GM18502 (cell line): ENCODE data around the gene MCL1.
"Not testable (repeated sequence)": the region's sequence is repeated elsewhere in the genome, so short reads cannot be mapped to it uniquely, and the experiment has no call there.

Source experiments
- ATAC-seq: cut with Tn5 transposase; IDR thresholded peaks from one replicate; pipeline ENCODE4 v1.9.1; 2021; ENCODE audit warnings: mild to moderate bottlenecking; ENCODE audit not compliant: unreplicated experiment, poor library complexity

The MCL1 gene

GRCh38 chr1:150603711-150604110 is 24.3 kb upstream of the MCL1 start:
- ATAC-seq: no peak

GRCh38 chr1:150602372-150602771 is 23.0 kb upstream of the MCL1 start:
- ATAC-seq: not testable (repeated sequence)

GRCh38 chr1:150601540-150601939 is 22.1 kb upstream of the MCL1 start:
- no peak for ATAC-seq

GRCh38 chr1:150598346-150598745 is 18.9 kb upstream of the MCL1 start:
- not testable (repeated sequence) for ATAC-seq

- no peak for ATAC-seq
Measured at GRCh38 chr1:150596976-150597375, 17.6 kb upstream of the MCL1 start.

GRCh38 chr1:150596095-150596892 is 16.9 kb upstream of the MCL1 start:
- no peak for ATAC-seq

GRCh38 chr1:150582371-150582770 is 3.0 kb upstream of the MCL1 start:
- ATAC-seq: no peak

- ATAC-seq: not testable (repeated sequence)
Measured at GRCh38 chr1:150581962-150582361, 2.6 kb upstream of the MCL1 start.

GRCh38 chr1:150581437-150581836 is 2.0 kb upstream of the MCL1 start:
- not testable (repeated sequence) for ATAC-seq

GRCh38 chr1:150580966-150581365 is 1.6 kb upstream of the MCL1 start:
- not testable (repeated sequence) for ATAC-seq

- ATAC-seq: no peak
Measured at GRCh38 chr1:150579945-150580642, 684 bp upstream of the MCL1 start.

- no peak for ATAC-seq
Measured at GRCh38 chr1:150578272-150579109, 919 bp downstream of the MCL1 start.

- ATAC-seq: no peak
Measured at GRCh38 chr1:150577557-150578271, 1.7 kb downstream of the MCL1 start.

GRCh38 chr1:150576794-150577556 is 2.4 kb downstream of the MCL1 start:
- ATAC-seq: no peak

GRCh38 chr1:150576367-150576711 is 3.1 kb downstream of the MCL1 start:
- no peak for ATAC-seq

GRCh38 chr1:150575518-150576366 is 3.7 kb downstream of the MCL1 start:
- no peak for ATAC-seq

GRCh38 chr1:150575072-150575489 is 4.3 kb downstream of the MCL1 start:
- no peak for ATAC-seq

- ATAC-seq: no peak
Measured at GRCh38 chr1:150574260-150575071, 4.9 kb downstream of the MCL1 start.
